ENCODE data around the gene PEDS1. TPM values are rescaled to one million over a fixed set of nuclear protein-coding genes. Genes with fewer than 3 reads are reported as not detected.
A peak's percentile ranks its signal among the peaks of the same experiment; 100 is the strongest.
"Not testable (repeated sequence)": the region's sequence is repeated elsewhere in the genome, so short reads cannot be mapped to it uniquely, and the experiment has no call there.

PEDS1 gene
- total RNA-seq, result 10 to 100 TPM; 28.7 to 30.2 TPM

DNA sequence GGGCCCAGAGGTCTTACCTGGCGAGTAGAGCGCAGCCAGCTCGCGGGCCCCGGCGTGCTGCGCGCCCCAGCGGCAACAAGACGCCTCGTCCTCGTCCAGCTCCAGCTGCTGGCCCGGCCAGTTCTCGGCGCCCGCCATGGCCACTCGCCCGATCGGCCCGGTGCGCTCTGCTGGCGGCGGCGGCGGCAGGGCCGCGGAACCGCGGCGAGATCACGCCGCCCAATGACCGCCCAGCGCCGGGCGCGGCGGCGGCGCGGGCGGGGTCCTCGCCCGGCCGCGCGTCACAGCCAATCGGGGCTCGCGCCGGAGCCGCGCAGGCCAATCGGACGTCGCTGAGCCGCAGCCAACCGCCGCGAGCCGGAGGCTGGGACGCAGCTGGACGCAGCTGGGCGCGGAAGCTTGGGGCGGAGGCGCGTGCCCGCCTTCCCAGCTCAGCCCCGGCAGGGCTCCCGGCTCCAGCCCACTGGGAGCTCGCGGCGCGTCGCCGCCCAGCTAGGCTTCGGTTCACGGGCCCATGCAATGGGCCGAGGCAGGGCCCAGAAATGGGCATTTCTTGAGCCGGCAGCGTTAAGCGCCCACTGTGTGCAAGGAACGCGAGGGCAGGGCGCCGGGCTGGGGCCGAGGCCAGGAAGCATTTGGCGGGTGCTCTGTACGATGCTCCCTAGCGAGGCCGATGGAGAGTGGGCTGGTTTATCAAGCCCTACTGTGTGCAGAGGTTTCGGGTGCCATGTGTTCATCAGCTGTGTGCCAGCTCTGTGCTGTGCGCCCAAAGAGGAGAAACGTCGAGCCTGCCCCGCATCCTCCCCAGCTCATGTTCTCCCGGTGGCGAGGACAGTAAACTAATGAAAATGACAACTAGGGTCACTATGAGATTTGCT lies at the start of gene PEDS1:
PEDS1 (minus strand) TSS at position 224 of the 878 bp plus-strand sequence; CDS start at position 138, 86 bp downstream.
- Mint-ChIP-seq H3K27me3 (ENCODE audit: low read depth) (no peaks in the 10 kb centered on the region), H3K27ac (peak within 1 kb of the TSS; percentile 84), H3K36me3 (ENCODE audit: low read depth) (peaks cover 18% of the 10 kb centered on the region), H3K9me3 (ENCODE audit: insufficient read depth) (no peaks in the 10 kb centered on the region), H3K4me1 (ENCODE audit: low read depth) (peaks cover 43% of the 10 kb centered on the region), H3K4me3 (peak within 1 kb of the TSS; percentile 78)
- CTCF ChIA-PET, result interaction anchor here (0.9 to 5.5 kb wide), 18 partner anchors 10 to 637 kb away, joined by 3 to 57 read pairs (median 4); partner anchors contain the start of gene UBE2V1
- ATAC-seq, result peak; percentile 99
- POLR2A ChIA-PET, result interaction anchor here (0.6 to 4.9 kb wide), 14 partner anchors 8 to 85 kb away, joined by 3 to 22 read pairs (median 4); partner anchors contain the start of gene UBE2V1
- peak; percentile 87 for DNase-seq

DNA sequence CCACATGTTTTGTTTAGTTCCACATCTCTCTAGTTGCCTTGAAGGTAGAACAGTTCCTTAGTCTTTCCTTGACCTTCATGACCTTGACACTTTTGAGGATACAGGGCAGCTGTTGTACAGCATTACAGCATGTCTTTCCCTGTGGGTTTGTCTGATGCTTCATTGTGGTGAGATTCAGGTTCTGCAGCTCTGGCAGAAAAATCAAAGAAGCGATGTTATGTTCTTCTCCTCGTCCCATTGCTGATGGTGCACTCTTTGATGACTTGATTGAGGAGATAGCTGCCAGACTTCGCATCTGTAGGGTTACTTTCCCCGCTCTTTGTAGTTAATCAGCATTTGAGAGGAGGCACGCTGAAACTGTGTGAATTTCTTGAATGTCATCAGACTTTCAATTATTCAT lies 49.2 kb upstream of the PEDS1 start:
- no peak overlapping the region for H3K27ac Mint-ChIP-seq
- no peaks in the 10 kb centered on the region for H3K9me3 Mint-ChIP-seq (ENCODE audit: insufficient read depth)
- H3K27me3 Mint-ChIP-seq (ENCODE audit: low read depth), result peaks cover 16% of the 10 kb centered on the region
- peaks cover 5% of the 10 kb centered on the region for H3K36me3 Mint-ChIP-seq (ENCODE audit: low read depth)
- POLR2A ChIA-PET, result interaction anchor here (1.8 kb wide), 1 partner anchor 11 kb away, joined by 5 read pairs; the partner anchor contains the start of gene CEBPB
- no peak overlapping the region for H3K4me3 Mint-ChIP-seq
- CTCF ChIA-PET, result interaction anchor here (0.8 to 1.9 kb wide), 5 partner anchors 24 to 264 kb away, joined by 3 to 9 read pairs (median 3); no protein-coding TSS in a partner anchor
- ATAC-seq (no peak), DNase-seq (no peak)
- H3K4me1 Mint-ChIP-seq (ENCODE audit: low read depth), result peaks cover 2% of the 10 kb centered on the region

DNA sequence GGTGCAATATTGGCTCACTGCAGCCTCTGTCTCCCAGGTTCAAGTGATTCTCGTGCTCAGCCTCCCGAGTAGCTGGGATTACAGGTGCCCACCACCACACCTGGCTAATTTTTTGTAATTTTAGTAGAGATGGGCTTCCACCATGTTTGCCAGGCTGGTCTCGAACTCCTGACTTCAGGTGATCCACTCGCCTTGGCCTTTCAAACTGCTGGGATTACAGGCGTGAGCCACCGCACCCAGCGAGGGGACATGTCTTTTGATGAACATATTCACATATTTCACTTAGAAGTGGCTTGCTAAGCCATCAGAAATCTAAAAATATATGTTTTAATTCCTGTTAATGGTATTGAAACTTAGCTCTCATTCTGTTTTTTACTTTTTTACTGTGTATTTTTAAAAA lies 48.2 kb upstream of the PEDS1 start:
- H3K27ac Mint-ChIP-seq; H3K4me3 Mint-ChIP-seq; DNase-seq; H3K36me3 Mint-ChIP-seq (ENCODE audit: low read depth); POLR2A ChIA-PET; H3K4me1 Mint-ChIP-seq (ENCODE audit: low read depth); H3K9me3 Mint-ChIP-seq (ENCODE audit: insufficient read depth); ATAC-seq: not testable (repeated sequence)
- H3K27me3 Mint-ChIP-seq (ENCODE audit: low read depth), result peaks cover 15% of the 10 kb centered on the region
- CTCF ChIA-PET, result interaction anchor here (0.9 to 1.9 kb wide), 3 partner anchors 23 to 263 kb away, joined by 3 to 9 read pairs (median 3); no protein-coding TSS in a partner anchor

DNA sequence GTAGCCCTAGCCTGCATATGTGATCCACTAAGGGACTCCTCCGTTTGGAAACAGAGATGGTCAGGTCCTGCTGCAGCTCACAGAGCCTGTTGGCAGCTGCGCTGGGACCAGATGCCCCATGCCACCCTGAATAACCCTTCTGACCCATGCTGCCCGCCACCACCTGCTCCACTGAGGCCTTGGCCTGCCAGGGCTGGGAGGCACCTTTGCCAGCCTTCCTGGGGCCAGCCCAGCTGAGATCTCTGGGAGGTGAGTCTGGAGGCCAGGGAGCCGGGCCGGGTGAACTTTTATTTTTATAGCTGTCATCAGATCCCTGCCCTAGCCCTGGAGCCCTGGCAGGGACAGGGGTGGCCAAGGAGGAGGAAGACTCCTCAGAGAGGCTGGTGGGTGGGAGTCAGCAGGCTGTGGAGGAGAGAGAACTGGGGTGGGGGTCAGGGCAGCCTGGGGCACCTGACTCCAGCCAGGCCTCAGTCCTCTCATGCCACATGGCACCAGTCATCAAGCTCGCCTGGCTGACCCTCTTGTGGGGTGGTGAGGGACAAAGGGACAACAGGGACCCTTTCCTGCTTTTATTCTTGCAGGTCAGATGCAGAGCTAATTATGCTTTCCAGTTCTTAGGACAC lies 47.1 kb upstream of the PEDS1 start:
- Mint-ChIP-seq H3K4me3 (no peak overlapping the region), H3K27me3 (ENCODE audit: low read depth) (peaks cover 13% of the 10 kb centered on the region), H3K27ac (no peak overlapping the region), H3K4me1 (ENCODE audit: low read depth) (peaks cover 9% of the 10 kb centered on the region), H3K9me3 (ENCODE audit: insufficient read depth) (no peaks in the 10 kb centered on the region), H3K36me3 (ENCODE audit: low read depth) (peaks cover 9% of the 10 kb centered on the region)
- CTCF ChIA-PET, result interaction anchor here (1.6 to 1.9 kb wide), 2 partner anchors 10 to 19 kb away, joined by 3 to 5 read pairs; no protein-coding TSS in a partner anchor
- ATAC-seq (no peak), DNase-seq (no peak)
- POLR2A ChIA-PET, result interaction anchor here (1.9 kb wide), 1 partner anchor 10 kb away, joined by 5 read pairs; the partner anchor contains the start of gene CEBPB

DNA sequence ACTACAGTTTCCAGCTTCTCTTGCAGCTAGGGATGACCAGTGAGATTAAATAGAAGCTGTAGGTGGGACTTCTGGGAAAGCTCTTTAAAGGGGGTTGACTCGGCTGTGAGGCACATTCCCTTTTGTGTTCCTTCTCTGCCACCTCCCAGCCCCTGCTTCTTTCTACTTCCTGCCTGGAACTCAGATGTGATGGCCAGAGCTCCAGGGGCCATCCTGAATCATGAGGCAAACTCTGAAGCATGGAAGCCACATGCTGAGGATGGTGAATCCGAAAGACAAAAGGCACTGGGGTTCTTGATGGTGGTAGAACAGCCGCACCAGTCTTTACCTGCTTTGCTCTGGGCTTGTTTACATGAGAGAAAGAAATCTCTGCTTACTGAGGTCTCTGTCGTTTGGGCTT lies 46.2 kb upstream of the PEDS1 start:
- no peak overlapping the region for H3K4me3 Mint-ChIP-seq
- DNase-seq (no peak), ATAC-seq (no peak)
- no peak overlapping the region for H3K27ac Mint-ChIP-seq
- H3K9me3 Mint-ChIP-seq (ENCODE audit: insufficient read depth), result no peaks in the 10 kb centered on the region
- CTCF ChIA-PET, result interaction anchor here (1.2 to 1.9 kb wide), 3 partner anchors 11 to 20 kb away, joined by 3 to 5 read pairs (median 4); no protein-coding TSS in a partner anchor
- H3K36me3 Mint-ChIP-seq (ENCODE audit: low read depth), result peaks cover 18% of the 10 kb centered on the region
- peaks cover 13% of the 10 kb centered on the region for H3K27me3 Mint-ChIP-seq (ENCODE audit: low read depth)
- POLR2A ChIA-PET, result interaction anchor here (1.9 kb wide), 1 partner anchor 9 kb away, joined by 5 read pairs; the partner anchor contains the start of gene CEBPB
- H3K4me1 Mint-ChIP-seq (ENCODE audit: low read depth), result peaks cover 18% of the 10 kb centered on the region

DNA sequence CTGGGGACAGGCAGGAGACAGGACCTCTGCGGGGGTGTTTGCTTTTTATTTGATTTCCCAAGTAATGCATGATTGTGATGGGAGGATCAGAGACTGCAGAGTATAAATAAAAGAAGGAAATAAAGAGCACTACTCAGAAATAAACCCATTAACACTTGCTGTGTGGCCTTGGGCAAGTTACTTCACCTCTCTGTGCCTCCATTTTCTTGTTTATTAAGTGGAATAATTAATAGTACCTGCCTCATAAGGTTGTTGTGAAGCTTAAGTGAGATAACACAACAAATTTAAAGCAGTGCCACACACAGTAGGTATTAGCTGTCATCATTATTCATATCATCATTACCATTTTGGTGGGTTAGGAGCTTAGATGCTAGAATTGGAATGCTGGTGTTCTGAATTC lies 45.2 kb upstream of the PEDS1 start:
- Mint-ChIP-seq H3K27me3 (ENCODE audit: low read depth) (peaks cover 6% of the 10 kb centered on the region), H3K4me3 (no peak overlapping the region), H3K27ac (no peak overlapping the region), H3K36me3 (ENCODE audit: low read depth) (peaks cover 20% of the 10 kb centered on the region), H3K4me1 (ENCODE audit: low read depth) (peaks cover 25% of the 10 kb centered on the region), H3K9me3 (ENCODE audit: insufficient read depth) (no peaks in the 10 kb centered on the region)
- CTCF ChIA-PET, result interaction anchor here (0.6 to 1.6 kb wide), 4 partner anchors 9 to 86 kb away, joined by 3 to 4 read pairs (median 3); no protein-coding TSS in a partner anchor
- POLR2A ChIA-PET, result no interaction called here
- no peak for DNase-seq
- ATAC-seq, result no peak

DNA sequence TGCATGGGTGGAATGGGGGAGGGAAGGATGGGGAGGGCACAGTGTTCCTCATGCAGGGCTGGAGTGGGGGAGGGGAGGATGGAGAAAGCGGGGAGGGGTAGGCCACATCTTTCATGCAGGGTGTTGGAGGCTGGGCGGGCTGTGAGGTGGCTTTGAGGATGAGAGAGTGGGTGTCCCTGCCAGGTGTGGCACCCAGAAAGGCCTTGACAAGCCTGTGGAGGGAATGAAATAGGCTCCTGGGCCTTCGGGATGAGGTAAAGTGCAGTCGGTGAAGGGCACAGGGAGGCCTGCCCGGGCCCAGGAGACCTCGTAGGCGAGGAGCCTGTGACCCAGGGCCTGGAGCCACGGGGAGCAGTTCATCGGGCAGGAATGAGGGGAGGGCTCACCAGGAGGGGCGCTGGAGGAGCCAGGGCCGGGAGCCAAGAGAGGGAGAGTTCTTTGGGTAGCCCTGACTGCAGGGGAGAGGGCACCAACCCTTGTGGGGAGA lies 44.7 kb upstream of the PEDS1 start:
- POLR2A ChIA-PET, result no interaction called here
- peaks cover 30% of the 10 kb centered on the region for H3K4me1 Mint-ChIP-seq (ENCODE audit: low read depth)
- DNase-seq (no peak), ATAC-seq (no peak)
- peaks cover 21% of the 10 kb centered on the region for H3K36me3 Mint-ChIP-seq (ENCODE audit: low read depth)
- no peaks in the 10 kb centered on the region for H3K9me3 Mint-ChIP-seq (ENCODE audit: insufficient read depth)
- H3K27me3 Mint-ChIP-seq (ENCODE audit: low read depth), result peaks cover 3% of the 10 kb centered on the region
- H3K4me3 Mint-ChIP-seq, result no peak overlapping the region
- CTCF ChIA-PET, result interaction anchor here (0.7 kb wide), 1 partner anchor 87 kb away, joined by 3 read pairs; no protein-coding TSS in a partner anchor
- no peak overlapping the region for H3K27ac Mint-ChIP-seq

DNA sequence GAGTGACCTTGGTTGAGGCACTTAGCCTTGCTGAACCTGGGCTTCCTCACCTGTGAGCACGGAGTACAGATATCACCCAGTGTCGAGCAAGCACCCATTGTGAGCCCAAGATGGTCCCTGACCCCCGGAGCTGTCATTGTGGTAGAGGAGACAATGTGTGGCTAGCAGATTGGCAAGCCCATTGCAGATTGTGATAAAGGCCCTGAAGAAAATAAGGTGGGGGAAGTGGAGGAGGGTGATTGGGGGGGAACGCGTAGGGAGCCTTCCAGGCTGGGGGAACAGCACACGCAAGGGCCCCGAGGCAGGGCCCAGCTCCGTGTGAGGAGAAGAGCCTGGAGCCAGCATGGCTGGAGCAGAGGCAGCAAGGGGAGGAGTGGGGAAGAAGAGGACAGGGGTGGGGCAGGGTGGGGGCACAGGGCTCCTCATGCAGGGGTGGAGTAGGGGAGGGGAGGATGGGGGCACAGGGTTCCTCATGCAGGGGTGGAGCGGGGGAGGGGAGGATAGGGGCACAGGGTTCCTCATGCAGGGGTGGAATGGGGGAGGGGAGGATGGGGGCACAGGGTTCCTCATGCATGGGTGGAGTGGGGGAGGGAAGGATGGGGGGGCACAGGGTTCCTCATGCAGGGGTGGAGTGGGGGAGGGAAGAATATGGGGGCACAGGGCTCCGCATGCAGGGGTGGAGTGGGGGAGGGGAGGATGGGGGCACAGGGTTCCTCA lies 44.1 kb upstream of the PEDS1 start:
- H3K36me3 Mint-ChIP-seq (ENCODE audit: low read depth), result peaks cover 27% of the 10 kb centered on the region
- CTCF ChIA-PET, result interaction anchor here (2.6 kb wide), 1 partner anchor 266 kb away, joined by 5 read pairs; no protein-coding TSS in a partner anchor
- H3K4me3 Mint-ChIP-seq, result no peak overlapping the region
- peak overlapping the region; percentile 52 for H3K27ac Mint-ChIP-seq
- no peaks in the 10 kb centered on the region for H3K27me3 Mint-ChIP-seq (ENCODE audit: low read depth)
- ATAC-seq, result no peak
- DNase-seq, result no peak
- H3K4me1 Mint-ChIP-seq (ENCODE audit: low read depth), result peaks cover 33% of the 10 kb centered on the region
- no peaks in the 10 kb centered on the region for H3K9me3 Mint-ChIP-seq (ENCODE audit: insufficient read depth)
- POLR2A ChIA-PET, result interaction anchor here (0.6 kb wide), 1 partner anchor 63 kb away, joined by 3 read pairs; no protein-coding TSS in a partner anchor

DNA sequence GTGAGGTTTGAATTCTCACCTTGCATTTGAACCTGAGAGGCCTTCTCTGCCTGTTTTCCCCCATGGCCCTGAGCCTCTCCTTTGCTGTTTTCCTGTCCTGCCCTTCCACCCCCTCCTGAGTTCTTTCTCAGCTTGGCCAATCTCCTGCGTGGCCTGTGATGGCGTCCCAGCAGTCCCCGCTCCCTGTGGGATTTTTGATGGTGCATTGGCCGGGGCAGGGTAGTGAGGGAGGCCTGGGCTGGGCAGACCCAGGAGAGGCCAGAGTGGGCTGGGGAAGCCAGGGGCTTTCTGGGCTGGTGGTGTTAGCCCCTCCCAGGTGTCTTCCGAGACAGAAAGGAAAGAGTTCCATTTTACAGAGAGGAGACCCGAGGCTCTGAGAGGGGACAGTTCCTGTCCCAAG lies 43.4 kb upstream of the PEDS1 start:
- ATAC-seq (no peak), DNase-seq (no peak)
- H3K4me3 Mint-ChIP-seq, result no peak overlapping the region
- H3K27ac Mint-ChIP-seq, result no peak overlapping the region
- no peaks in the 10 kb centered on the region for H3K9me3 Mint-ChIP-seq (ENCODE audit: insufficient read depth)
- peaks cover 32% of the 10 kb centered on the region for H3K4me1 Mint-ChIP-seq (ENCODE audit: low read depth)
- ChIA-PET POLR2A (no interaction called here), CTCF (interaction anchor here (2.6 kb wide), 1 partner anchor 267 kb away, joined by 5 read pairs; no protein-coding TSS in a partner anchor)
- H3K27me3 Mint-ChIP-seq (ENCODE audit: low read depth), result no peaks in the 10 kb centered on the region
- H3K36me3 Mint-ChIP-seq (ENCODE audit: low read depth), result peaks cover 27% of the 10 kb centered on the region

DNA sequence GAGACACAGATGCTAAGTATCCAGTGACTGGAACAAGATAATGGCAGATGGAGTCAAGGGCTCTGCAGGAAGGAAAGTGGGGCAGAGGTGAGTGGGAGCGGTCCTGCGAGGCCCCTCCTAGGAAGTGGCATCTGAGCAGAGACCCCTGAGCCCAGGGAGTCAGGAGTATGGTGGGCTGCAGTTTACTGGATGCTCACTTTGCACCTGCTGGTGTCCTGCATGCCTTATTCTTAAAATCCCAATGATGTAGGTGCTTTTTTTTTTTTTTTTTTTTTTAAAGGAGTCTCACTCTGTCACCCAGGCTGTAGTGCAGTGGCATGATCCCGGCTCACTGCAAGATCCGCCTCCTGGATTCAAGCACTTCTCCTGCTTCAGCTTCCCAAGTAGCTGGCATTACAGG lies 42.7 kb upstream of the PEDS1 start:
- peaks cover 27% of the 10 kb centered on the region for H3K36me3 Mint-ChIP-seq (ENCODE audit: low read depth)
- ATAC-seq, result no peak
- H3K27me3 Mint-ChIP-seq (ENCODE audit: low read depth), result no peaks in the 10 kb centered on the region
- POLR2A ChIA-PET, result no interaction called here
- DNase-seq, result no peak
- H3K4me3 Mint-ChIP-seq, result no peak overlapping the region
- CTCF ChIA-PET, result interaction anchor here (0.8 to 2.6 kb wide), 2 partner anchors 27 to 267 kb away, joined by 3 to 5 read pairs; no protein-coding TSS in a partner anchor
- peaks cover 32% of the 10 kb centered on the region for H3K4me1 Mint-ChIP-seq (ENCODE audit: low read depth)
- H3K9me3 Mint-ChIP-seq (ENCODE audit: insufficient read depth), result no peaks in the 10 kb centered on the region
- H3K27ac Mint-ChIP-seq, result no peak overlapping the region

Data from activated CD8-positive, alpha-beta T cell treated with anti-CD3 and anti-CD28 coated beads, Interleukin-2, amount 10 ng/mL, durations not matched to agents 7 days and 5 days (primary cell).